Measurements from ENCODE around the gene ZNF580. TPM values are rescaled to one million over a fixed set of nuclear protein-coding genes. Genes with fewer than 3 reads are reported as not detected.

ZNF580 gene
- total and polyA plus RNA-seq, 2 of the 13 experiments (the other 11 are each of a cell fraction or from before 2014, with no cell fraction given): 4.4 to 6.0 TPM

- no peak for TF ChIP-seq PHB2 (IDR thresholded peaks at IDR 0.05; ENCODE audit: partially characterized antibody)
- no peak for TF ChIP-seq ZNF3 (CRISPR knock-in tag; IDR thresholded peaks at IDR 0.05)
- no peak for TF ChIP-seq NFKB2 (CRISPR knock-in tag; IDR thresholded peaks at IDR 0.05; ENCODE audit: borderline replicate concordance)
- no peak for TF ChIP-seq TCF7L2 (IDR thresholded peaks at IDR 0.05; ENCODE audit: low read depth, low read length)
- no peak for TF ChIP-seq HMG20A (CRISPR knock-in tag; IDR thresholded peaks at IDR 0.05; ENCODE audit: borderline replicate concordance)
- TF ChIP-seq ZNF556 (CRISPR knock-in tag; IDR thresholded peaks at IDR 0.05; ENCODE audit: borderline replicate concordance): no peak
- no peak for TF ChIP-seq PITX1 (CRISPR knock-in tag; IDR thresholded peaks at IDR 0.05)
- TF ChIP-seq SP140L (CRISPR knock-in tag; IDR thresholded peaks at IDR 0.05; ENCODE audit: borderline replicate concordance): no peak
- TF ChIP-seq ZNF337 (CRISPR knock-in tag; IDR thresholded peaks at IDR 0.05; ENCODE audit: borderline replicate concordance, low read depth): no peak
- no peak for TF ChIP-seq NFYC (CRISPR knock-in tag; IDR thresholded peaks at IDR 0.05)
- no peak for TF ChIP-seq ZFP90 (CRISPR knock-in tag; IDR thresholded peaks at IDR 0.05; ENCODE audit: borderline replicate concordance)
- no peak for TF ChIP-seq ZNF18 (CRISPR knock-in tag; IDR thresholded peaks at IDR 0.05; ENCODE audit: insufficient replicate concordance)
- TF ChIP-seq LCORL (IDR thresholded peaks at IDR 0.05): no peak
- no peak for TF ChIP-seq LCORL (CRISPR knock-in tag; IDR thresholded peaks at IDR 0.05)
- TF ChIP-seq NAIF1 (CRISPR knock-in tag; IDR thresholded peaks at IDR 0.05; ENCODE audit: borderline replicate concordance): no peak
- no peak for TF ChIP-seq CBX5 (CRISPR knock-in tag; IDR thresholded peaks at IDR 0.05; ENCODE audit: borderline replicate concordance)
- 0 out of 2 replicates have a peak, but pooled peaks have one; percentile 60 for TF ChIP-seq ZNF264 (CRISPR knock-in tag; IDR thresholded peaks at IDR 0.05)
- 0 out of 2 replicates have a peak, but pooled peaks have one; percentile 14 for TF ChIP-seq FOXP4 (CRISPR knock-in tag; IDR thresholded peaks at IDR 0.05)
- TF ChIP-seq RFXAP (CRISPR knock-in tag; IDR thresholded peaks at IDR 0.05; ENCODE audit: borderline replicate concordance): no peak
- no peak for TF ChIP-seq ZNF639 (CRISPR knock-in tag; conservative IDR thresholded peaks at IDR 0.05)
- TF ChIP-seq ZNF317 (CRISPR knock-in tag; IDR thresholded peaks at IDR 0.05): no peak
- TF ChIP-seq ZFP41 (CRISPR knock-in tag; IDR thresholded peaks at IDR 0.05; ENCODE audit: borderline replicate concordance): no peak
- TF ChIP-seq DBP (CRISPR knock-in tag; IDR thresholded peaks at IDR 0.05; ENCODE audit: not compliant biosample characterization): no peak
- 0 out of 2 replicates have a peak, but pooled peaks have one; percentile 22 for TF ChIP-seq TEF (CRISPR knock-in tag; IDR thresholded peaks at IDR 0.05)
- no peak for TF ChIP-seq ZBTB1 (CRISPR knock-in tag; IDR thresholded peaks at IDR 0.05; ENCODE audit: borderline replicate concordance)
These were observed 787 bp downstream of the ZNF580 start (continued) for GRCh38 chr19:55641426-55642152.
